D341Med (cell line): ENCODE measurements around the gene NEK5.
"Not testable (repeated sequence)": the region's sequence is repeated elsewhere in the genome, so short reads cannot be mapped to it uniquely, and the experiment has no call there.

Experiments
- DNase-seq: peaks from one replicate; pipeline ENCODE4 v3.0.0; 2012; ENCODE audit warnings: low spot score

Gene NEK5

DNA sequence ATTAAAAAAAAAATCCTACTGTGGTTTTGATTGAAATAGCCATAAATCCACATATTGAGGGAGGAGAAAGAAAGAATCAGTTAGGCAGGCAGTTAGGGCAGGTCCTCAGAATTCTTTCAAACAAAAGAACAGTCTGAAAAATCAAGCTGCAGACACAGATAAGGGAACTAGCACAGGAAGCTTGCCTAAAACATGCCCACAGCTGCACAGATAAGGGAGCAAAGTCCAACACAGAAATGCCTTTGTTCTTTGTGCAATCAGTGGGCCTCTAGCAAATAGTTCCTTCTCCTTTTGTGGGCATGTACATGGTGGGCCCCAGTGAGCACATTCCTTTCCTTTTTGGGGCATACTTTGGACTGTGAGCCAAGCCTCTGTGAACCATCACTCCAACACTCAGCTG is 61.6 kb downstream of the NEK5 start:
- DNase-seq, result no peak

DNA sequence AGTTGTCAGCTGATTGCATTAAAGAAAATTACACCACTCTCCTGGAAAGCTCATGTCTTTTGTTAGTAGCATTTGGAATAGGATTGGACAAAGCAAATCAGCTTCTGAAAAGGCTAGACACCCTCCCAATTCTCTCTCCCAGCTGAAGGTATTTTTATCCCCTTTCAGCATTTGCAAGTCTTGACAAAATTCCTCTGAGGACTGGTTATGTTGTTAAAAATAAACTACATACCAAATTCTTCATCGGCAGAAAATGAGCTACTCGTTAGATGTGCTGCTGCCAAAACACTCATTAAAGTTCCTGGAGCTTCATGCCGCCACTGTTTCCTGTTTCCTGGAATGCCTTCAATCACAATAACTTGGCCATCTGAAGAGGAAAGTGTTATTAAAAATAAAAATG is 67.3 kb downstream of the NEK5 start:
- no peak for DNase-seq

DNA sequence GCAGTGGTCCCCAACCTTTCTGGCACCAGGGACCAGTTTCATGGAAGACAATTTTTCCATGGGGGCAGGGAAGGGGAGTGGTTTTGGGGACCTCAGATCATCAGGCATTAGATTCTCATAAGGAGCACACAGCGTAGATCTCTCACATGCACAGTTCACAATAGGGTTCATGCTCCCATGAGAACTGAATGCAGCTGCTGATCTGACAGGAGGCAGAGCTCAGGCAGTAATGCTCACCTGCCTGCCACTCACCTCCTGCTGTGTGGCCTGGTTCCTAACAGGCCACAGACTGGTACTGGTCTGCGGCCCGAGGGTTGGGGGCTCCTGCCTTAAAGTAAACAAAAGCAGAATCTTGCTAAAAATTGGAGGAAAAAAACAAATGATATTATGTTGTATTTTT is 67.8 kb downstream of the NEK5 start:
- DNase-seq, result not testable (repeated sequence)

DNA sequence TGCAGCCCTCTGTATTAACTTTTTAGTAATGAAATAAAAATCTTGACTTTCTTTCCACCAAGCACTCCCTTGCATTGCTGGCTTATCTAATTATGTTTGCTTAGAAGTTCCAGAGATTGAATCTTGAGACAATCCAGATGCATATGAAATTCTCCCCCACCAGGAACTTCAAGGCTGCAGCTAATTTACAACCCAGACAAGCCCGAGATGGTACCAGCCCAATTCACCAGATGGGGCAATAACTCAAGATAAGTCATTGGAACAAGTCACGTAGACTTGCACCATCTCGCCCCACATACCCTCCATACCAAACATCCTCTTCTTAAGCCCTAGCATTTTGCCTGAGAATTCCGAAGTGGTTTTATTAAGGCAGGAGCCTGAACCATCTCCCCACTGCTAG is 75.4 kb downstream of the NEK5 start:
- no peak for DNase-seq

DNA sequence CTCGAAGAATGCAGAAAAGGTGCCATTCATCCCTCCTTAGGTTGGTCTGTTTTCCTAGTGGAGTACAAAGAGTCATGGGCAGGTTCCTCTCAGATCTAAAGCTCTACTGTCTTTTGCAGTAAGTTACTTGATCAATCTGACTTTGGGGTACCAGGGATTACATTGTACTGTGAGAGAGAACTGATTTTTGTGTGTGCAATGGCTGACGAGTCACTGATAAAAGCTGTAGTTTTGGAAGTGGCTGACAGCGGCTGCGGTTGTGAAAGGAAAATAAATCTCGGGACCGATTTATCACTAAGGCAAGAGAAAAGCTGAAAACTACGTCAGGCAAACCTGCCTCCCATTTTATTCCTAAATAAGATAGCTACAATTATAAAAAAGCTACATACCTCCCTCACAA is 77.5 kb downstream of the NEK5 start:
- no peak for DNase-seq

DNA sequence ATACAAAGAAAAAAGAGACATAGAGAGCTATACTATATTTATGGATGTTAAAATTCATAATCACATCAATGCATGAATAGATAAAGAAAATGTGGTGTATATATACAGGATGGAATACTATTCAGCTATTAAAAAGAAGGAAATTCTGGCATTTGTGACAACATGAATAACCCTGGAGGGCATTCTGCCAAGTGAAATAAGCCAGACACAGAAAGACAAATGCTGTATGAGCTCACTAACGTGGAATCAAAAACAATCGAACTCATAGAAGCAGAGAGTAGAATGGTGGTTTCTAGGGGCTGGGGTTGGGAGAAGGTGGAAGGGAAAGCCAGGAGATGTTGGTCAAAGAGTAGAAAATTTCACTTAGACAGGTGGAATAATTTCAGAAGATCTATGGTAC is 80.4 kb downstream of the NEK5 start:
- DNase-seq, result no peak

DNA sequence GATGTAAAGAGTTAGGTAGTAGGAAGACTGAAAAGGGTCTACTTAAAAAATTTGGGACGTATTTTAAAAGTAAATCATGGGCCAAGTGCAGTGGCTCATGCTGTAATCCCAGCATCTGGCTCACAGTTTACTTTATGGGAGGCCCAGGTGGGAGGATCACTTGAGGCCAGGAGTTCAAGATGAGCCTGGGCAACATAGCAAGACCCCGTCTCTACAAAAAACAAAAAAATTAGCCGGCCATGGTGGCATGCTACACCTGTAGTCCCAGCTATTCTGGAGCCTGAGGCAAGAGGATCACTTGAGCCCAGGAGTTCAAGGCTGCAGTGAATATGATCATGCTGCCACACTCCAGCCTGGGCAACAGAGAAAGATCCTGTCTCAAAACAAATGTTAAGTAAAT is 81.4 kb downstream of the NEK5 start:
- no peak for DNase-seq

DNA sequence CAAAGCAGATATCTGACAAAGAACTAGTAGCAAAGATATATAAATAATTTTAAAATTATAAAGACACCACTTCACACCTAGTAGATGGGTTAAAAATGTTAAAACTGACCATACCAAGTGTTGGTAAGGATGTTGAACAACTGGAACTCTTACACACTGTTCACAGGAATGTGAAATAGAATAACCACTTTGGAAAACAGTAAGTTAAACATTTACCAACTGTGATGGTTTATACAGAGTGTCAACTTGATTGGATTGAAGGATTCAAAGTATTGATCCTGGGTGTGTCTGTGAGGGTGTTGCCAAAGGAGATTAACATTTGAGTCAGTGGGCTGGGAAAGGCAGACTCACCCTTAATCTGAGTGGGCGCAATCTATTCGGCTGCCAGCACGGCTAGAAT is 85.2 kb downstream of the NEK5 start:
- DNase-seq, result no peak

DNA sequence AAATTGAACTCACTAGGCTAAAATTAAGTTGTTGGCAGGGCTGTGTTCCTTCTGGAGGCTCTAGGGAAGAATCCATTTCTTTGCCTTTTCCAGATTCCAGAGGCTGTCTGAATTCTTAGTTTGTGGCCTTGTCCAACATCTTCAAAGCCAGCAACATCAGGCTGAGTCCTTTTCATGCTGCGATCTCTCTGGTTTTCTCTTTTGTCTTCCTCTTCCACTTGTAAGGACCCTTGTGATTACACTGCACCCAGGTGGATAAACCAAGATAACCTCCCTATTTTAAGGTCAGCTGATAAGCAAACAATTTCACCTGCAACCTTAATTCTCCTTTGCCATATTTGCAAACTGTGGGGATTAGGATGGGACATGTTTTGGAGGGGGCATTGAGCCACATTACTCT is 92.8 kb downstream of the NEK5 start:
- DNase-seq, result no peak

DNA sequence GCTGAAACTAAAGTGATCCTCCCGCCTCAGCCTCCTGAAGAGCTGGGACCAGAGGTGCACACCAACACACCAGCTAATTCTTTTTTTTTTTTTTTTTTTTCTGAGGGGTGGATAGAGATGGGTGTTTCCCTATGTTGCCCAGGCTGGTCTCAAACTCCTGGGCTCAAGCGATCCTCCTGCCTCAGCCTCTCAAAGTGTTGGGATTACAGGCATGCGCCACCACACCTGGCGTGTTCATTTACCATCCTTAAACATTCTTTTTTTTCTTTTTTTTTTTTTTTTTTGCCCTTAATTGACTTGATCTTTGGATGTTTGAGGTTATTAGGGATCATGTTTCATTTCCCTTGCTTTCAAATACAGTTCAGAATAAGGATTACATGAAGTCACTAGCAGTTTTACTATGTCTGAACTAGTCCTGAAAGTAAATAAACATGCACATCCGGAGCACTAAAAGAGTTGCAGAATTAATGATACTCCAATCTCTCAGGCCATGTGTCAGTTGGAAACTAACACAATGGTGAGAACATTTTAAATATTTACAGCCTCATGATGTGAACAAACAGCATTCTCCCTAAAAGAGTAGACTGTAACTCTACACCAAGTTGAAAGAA is 94.2 kb downstream of the NEK5 start:
- DNase-seq, result no peak

DNA sequence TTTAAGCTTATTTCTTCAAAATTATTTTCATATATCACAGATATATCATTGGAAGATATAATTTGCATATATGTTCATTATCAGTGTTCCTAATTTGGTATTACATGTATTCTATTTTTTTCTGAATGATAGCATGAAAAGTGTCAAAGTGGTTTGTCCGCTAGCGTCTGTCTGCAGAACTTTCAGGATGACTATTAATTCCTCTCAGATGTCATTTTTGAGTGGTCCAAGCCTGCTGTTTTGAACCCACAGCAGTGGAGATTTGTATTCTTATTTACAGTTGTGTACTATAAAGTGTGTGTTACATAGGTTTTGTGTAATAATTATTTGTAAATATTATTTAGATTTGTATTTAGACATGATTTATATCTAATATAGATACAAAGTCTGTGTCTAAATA is 95.8 kb downstream of the NEK5 start:
- DNase-seq, result no peak

DNA sequence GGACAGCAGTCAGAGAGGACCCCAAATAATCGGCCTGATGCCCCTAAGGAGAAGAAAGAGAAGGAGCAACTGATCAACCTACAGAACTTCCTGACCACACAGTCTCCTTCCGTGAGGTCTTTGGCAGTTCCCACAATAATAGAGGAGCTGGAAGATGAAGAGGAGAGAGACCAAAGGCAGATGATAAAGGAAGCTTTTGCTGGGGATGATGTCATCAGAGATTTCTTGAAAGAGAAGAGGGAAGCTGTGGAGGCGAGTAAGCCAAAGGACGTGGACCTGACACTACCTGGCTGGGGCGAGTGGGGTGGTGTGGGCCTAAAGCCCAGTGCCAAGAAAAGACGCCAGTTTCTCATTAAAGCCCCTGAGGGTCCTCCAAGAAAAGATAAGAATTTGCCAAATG is 98.5 kb downstream of the NEK5 start:
- not testable (repeated sequence) for DNase-seq

DNA sequence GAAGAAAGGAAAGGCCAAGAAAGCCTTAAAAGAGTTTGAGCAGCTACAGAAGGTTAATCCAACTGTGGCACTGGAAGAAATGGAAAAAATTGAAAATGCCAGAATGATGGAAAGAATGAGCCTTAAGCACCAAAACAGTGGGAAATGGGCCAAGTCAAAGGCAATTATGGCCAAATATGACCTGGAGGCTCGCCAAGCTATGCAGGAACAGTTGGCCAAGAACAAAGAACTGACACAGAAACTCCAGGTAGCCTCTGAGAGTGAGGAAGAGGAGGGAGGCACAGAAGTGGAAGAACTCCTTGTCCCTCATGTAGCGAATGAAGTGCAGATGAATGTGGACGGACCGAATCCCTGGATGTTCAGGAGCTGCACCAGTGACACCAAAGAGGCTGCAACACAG is 99.3 kb downstream of the NEK5 start:
- DNase-seq, result no peak

DNA sequence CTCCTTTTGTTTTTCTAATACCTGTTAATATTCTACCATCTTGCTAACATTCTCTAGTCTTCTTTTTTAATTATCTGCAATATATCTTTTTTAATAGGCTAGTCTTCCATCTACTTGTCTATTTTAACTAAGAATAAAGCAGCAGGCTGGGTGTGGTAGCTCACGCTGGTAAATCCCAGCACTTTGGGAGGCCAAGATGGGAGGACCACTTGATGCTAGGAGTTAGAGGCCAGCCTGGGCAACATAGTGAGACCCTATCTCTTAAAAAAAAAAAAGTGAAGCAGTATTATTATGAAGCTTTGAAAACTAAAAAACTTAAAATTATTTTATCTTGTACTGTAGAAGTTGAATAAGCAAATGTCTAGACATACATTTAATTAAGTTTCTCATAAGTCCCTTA is 101.0 kb downstream of the NEK5 start:
- no peak for DNase-seq

DNA sequence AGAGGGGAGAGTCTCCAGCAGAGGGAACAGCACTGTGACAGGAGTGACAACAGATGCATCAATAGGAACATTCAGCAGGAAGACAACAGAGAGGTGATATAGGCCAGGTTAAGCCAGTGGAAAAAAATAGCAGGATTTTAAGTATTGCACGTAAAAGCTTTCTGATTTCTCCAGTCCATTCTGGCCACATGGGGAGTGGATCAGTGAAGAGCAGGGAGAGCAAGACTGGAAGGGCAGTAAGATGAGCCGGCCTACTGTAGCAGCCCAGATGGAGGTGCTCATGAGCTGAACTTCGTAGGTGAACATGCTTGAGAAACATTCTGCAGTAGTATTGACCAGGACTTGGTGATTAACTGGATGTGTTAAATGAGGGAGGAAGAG is 102.6 kb downstream of the NEK5 start:
- no peak for DNase-seq

DNA sequence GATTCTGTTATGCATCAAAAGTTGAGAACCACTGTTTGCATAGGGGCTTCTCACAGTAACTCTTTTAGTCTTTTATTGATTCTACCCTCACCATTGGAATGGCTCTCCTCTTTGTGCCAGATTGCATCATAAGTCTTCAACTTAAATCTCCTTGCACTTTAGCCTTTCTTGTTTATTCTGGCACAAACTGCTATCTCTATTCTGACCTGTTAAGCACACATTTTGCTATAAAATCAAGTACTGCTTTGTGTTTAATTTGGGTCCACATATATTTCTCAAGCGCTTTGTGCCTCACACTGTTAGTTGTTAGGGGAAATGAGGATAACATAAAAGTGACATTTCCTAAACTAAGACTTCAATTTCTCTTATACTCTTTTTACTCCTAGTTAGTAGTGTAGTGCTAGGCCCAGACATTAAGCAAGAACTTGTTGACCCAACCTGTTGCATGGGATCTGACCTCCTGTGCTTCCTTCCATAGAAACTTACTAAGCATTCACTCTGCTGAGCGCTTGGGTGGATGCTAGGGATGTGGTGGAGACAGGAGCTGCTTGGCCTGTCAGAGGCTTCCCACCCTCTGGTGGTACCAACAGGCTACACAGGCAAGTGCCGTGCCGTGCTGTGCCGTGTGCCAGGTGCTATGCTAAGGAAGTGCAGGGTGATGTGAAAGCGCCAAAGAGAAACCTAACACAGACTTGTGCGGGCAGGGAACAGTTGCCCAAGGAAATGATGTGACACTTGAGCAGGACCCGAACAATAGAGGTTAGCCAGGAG is 103.2 kb downstream of the NEK5 start:
- DNase-seq, result no peak

DNA sequence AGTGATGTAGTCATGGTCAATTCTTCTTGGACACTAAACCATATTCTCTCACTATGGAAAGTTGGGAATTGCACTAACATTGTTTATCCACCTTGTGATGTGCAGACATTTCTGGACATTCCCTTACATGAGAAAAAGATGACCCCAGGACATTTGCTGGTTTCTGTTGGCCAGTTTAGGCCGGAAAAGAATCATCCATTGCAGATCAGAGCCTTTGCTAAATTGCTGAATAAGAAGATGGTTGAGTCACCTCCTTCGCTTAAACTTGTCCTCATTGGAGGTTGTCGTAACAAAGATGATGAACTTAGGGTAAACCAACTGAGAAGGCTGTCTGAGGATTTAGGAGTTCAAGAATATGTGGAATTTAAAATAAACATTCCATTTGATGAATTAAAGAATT is 104.4 kb downstream of the NEK5 start, which contains the start of gene UTP14C:
Gene UTP14C (plus strand): TSS at position 211 of the 400 bp plus-strand sequence. CDS start 4,114 bp downstream, outside the sequence.
- no peak for DNase-seq

DNA sequence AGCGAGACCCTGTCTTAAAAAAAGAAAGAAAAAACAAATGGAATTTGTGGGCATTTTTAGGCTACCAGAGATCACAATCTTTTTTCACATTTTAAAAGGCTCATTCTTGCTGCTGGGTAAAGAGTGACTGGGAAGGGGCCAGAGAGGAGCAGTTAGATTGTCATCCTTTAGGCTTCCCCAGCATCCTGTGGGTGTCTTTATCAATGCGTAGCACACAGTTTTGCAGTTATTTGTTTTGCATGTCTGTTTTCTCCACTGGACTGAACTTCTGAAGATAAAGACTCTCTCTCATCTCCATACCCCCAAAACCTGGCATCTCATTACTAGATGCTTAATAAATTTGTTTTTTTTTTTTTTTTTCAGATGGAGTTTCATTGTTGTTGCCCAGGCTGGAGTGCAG is 106.5 kb downstream of the NEK5 start:
- DNase-seq, result no peak

DNA sequence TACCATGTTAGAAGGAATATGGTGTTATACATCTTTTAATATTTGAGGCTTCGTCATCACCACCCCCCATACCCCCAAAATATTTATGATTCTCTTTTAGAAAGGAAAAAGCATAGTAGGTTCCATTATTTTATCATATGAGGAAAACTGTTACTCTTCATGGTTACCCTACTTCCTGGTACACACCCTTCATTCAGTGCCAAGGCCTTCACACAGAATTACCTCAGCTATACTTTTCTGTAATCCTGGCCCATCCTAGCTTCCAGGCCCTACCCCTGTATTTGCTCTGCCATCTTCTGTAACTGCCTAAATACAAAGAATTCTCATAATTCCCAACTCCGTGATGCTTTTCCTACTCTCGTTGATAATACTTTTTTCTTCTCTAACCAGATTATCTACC is 108.7 kb downstream of the NEK5 start:
- no peak for DNase-seq

DNA sequence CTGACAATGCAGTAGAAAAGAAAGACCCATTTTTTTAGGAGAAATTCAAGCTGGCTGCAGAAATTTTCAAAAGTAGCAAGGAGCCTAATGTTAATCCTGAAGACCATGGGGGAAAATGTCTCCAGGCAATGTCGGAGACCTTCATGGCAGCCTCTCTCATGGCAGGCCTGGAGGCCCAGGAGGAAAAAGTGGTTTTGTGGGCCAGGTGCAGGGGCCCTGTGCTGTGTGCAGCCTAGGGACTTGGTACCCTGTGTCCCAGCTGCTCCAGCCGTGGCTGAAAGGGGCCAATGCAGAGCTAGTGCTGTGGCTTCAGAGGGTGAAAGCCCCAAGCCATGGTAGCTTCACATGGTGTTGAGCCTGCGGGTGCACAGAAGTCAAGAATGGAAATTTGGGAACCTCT is 112.6 kb downstream of the NEK5 start:
- no peak for DNase-seq

DNA sequence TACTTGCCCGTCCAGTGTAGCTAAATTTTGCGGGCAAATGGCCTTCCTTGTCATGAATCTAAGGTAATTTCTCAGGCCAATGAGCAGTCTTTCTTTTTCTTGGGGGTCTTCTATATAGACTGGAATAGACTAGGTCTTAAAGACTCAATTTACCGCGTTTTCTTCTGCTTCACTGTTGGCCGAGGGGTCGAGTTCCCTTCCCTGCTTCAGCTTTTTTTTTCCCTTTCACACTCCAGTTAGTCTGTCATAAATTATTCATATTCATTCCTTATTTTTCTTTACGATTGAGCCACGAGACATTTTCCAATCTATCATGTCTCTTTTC is 116.4 kb downstream of the NEK5 start:
- DNase-seq, result no peak

DNA sequence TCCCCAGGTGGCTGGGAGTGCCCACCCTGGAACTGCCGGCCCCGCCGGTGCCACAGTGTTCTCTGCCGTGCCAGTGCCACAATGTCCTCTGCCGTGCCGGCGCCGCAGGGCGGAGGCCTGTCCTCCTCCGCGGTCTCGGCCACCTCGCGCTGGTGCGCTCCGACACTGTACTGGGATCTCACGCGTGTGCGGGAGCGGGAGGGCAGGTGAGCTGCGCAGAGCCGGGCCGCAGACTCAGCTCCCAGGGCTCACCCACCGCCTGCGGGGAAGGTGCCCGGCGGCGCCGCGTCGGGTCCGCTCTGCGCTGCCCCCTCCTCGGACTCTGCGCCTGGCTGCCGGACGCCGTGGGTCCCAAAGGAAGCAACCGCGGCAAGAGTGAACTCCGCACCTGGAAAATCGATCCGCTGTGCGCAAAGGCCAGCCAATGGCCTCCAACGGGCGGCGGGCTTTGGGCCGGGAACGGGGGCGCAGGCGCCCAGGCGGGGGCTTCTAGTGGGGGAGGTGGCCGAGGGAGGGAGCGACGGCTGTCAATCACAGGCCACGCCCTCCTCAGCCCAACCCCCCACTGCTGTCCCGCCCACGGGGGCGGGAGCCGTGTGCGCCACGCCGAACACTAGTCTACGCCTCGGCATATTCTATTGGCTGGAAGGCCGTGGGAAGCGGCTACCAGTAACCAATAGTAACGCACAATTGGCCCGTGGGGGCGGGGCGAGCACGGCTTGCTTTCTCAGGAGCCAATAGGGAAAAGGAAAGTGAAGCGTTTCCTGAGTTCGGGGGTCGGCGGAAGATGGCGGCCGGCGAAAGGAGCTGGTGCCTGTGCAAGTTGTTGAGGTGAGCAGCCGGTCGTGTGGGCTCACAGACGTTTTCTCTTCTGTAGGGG is 117.0 kb downstream of the NEK5 start, which contains the start of gene ALG11:
Gene ALG11 (plus strand): TSS at position 767 of the 880 bp plus-strand sequence. CDS start 21 bp downstream, at position 788.
- peak; percentile 98 for DNase-seq
